CMK (cell line): Measurements from ENCODE around the gene ATRX.
A peak's percentile ranks its signal among the peaks of the same experiment; 100 is the strongest.
"Not testable (repeated sequence)": the region's sequence is repeated elsewhere in the genome, so short reads cannot be mapped to it uniquely, and the experiment has no call there.

Source experiments
- DNase-seq: peaks from one replicate; pipeline ENCODE4 v3.0.0-alpha.2; 2010; ENCODE audit warnings: low read depth

The ATRX gene, protein sequence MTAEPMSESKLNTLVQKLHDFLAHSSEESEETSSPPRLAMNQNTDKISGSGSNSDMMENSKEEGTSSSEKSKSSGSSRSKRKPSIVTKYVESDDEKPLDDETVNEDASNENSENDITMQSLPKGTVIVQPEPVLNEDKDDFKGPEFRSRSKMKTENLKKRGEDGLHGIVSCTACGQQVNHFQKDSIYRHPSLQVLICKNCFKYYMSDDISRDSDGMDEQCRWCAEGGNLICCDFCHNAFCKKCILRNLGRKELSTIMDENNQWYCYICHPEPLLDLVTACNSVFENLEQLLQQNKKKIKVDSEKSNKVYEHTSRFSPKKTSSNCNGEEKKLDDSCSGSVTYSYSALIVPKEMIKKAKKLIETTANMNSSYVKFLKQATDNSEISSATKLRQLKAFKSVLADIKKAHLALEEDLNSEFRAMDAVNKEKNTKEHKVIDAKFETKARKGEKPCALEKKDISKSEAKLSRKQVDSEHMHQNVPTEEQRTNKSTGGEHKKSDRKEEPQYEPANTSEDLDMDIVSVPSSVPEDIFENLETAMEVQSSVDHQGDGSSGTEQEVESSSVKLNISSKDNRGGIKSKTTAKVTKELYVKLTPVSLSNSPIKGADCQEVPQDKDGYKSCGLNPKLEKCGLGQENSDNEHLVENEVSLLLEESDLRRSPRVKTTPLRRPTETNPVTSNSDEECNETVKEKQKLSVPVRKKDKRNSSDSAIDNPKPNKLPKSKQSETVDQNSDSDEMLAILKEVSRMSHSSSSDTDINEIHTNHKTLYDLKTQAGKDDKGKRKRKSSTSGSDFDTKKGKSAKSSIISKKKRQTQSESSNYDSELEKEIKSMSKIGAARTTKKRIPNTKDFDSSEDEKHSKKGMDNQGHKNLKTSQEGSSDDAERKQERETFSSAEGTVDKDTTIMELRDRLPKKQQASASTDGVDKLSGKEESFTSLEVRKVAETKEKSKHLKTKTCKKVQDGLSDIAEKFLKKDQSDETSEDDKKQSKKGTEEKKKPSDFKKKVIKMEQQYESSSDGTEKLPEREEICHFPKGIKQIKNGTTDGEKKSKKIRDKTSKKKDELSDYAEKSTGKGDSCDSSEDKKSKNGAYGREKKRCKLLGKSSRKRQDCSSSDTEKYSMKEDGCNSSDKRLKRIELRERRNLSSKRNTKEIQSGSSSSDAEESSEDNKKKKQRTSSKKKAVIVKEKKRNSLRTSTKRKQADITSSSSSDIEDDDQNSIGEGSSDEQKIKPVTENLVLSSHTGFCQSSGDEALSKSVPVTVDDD (N-terminal part only)

DNA sequence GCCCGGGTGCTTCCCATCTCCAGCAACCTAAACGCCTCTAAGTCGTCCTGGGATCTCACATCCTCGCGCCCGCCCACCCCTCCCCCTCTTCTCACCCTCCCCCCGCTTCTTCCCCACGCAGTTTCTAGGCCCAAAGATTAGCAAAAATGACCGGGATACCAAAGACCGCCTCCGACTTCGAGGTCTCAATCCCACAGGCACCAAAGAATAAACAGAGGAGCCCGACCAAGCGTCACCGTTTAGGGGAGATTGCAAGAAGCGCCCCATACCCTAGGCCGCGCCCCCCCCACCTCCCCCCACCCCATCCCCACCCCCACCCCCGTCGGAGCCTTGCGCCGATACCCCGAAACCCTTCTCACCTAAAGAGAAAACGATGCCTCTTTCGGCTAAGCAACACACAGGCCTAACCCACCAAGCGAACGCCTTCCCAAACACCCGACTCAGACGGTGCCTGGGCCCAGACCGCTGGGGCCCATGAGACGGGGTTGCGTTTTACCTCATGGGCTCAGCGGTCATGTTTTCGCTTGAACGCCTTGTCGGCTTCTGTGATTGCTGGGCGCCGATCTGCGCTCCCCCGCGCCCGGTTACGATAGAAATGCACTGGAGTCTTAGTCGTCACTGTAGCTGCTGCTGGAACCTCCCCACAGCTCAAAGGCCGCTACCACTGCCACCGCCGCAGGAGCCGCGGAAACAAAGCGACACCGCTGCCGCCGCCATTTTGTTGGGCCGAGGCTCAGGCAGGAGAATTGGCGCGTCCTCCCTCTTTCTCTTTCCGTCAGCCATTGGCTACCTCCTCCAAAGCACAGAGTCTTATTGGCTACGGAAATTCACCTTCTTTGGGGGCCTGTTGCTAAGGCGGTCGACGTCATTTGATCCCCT is at the start of gene ATRX:
ATRX (minus strand) TSS at position 731 of the 879 bp plus-strand sequence; CDS start at position 516, 215 bp downstream.
- DNase-seq: peak; percentile 14

DNA sequence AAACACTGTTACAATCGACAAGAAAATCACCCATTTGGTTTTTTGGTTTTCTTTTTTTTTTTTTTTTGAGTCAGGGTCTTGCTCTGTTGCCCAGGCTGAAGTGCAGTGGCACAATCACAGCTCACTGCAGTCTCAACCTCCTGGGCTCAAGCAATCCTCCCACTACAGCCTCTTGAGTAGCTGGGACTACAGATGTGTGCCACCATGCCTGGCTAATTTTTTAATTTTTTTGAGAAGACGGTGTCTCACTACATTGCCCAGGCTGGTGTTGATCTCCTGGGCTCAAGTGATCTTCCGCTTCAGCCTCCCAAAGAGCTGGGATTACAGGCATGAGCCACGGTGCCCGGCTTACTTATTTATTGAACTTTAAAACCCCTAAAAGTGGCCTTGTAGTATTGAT is 45.5 kb upstream of the ATRX start:
- DNase-seq: not testable (repeated sequence)

DNA sequence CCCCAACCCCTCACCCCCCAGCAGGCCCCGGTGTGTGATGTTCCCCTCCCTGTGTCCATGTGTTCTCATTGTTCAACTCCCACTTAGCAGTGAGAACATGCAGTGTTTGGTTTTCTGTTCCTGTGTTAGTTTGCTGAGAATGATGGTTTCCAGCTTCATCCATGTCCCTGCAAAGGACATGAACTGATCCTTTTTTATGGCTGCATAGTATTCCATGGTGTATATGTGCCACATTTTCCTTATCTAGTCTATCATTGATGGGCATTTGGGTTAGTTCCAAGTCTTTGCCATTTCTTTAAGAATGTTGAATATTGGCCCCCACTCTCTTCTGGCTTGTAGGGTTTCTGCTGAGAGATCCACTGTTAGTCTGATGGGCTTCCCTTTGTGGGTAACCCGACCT is 36.0 kb upstream of the ATRX start:
- DNase-seq: not testable (repeated sequence)

DNA sequence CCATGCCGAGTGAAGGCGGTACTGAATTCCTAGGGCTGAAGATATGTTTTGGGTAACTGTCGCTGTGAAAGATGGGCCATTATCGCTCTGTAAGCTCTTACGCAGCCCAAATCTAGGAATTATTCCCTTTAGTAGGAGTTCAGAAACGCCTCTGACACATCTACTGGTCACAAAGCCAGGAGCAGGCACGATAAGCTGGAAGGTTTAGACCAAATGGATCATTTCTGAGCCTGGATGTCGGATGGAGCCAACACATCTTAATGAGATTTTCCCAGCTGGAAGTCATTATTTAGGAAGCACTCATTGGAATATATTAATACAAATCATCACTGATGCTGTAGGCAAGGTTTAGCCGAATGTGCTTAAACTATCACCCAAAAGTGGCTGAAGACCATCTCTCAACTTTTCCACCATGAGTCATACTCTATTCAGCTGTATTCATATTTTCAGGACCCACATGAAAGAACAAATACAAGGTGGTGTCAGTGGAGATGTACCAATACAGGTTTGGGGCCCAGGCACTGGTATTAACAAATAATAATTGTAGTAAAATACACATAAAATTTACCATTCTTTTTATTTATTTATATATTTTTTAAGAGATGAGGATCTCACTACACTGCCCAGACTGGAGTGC is 34.2 kb upstream of the ATRX start:
- no peak for DNase-seq

DNA sequence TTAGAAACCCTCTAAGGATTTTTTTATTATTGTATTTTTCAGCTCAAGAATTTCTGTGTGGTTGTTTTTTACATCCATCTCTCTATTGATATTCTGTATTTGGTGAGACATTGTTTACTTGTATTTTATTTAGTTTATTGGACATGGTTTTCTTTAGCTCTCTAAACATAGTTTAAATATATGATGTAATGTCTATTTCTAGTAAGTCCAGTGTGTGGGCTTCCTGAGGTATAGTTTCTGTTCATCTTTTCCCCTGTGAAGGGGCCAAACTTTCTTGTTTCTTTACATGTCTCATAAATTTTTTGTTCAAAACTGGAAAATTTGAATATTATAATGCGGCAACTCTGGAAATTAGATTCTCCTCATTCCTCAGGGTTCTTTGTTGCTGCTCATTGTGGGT is 28.2 kb upstream of the ATRX start:
- no peak for DNase-seq

DNA sequence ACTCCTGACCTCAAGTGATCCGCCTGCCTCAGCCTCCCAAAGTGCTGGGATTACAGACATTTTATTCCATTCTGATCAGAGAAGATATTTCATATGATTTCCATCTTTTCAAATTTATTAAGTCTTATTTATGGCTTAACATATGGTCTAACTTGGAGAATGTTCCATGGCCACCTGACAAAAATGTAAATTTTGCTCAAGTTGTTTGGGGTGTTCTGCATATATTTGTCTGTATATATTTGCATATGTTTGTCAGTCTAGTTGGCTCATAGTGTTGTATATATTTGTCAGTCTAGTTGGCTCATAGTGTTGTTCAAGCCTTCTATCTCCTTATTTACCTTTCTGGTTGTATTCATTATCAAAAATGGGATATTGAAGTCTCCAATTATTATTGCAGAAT is 16.2 kb upstream of the ATRX start:
- DNase-seq: no peak

DNA sequence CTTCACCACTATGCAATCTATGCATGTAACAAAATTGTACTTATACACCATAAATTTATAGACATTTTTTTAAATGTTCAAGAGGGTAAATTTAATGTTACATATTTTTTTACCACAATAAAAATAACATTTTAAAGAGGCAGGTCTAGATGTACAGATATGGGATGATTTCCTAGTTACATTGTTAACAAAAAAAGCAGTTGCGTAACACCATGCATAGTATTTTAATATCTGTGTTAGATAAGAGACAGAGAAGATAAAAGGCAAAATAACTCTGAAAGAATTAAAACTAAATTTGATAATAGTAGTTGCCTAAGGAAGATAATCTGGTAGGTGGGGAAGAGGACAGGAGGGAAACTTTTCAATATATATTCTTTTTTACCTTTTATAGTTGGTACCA is 9.1 kb upstream of the ATRX start:
- DNase-seq: no peak

DNA sequence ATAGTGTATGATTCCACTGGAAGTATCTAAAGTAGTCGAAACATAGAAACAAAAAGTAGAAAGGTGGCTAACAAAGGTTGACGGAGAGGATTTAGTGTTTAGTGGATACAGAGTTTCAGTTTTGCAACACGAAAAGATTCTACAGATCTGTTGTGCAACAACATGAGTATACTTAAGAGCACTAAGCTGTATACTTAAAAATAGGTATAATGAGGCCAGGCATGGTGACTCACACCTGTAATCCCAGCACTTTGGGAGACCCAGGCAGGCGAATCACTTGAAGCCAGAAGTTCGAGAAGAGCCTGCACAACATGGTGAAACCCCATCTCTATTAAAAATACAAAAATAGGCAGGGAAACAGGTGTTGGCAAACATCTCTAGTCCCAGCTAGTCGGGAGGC is 7.9 kb upstream of the ATRX start:
- no peak for DNase-seq

DNA sequence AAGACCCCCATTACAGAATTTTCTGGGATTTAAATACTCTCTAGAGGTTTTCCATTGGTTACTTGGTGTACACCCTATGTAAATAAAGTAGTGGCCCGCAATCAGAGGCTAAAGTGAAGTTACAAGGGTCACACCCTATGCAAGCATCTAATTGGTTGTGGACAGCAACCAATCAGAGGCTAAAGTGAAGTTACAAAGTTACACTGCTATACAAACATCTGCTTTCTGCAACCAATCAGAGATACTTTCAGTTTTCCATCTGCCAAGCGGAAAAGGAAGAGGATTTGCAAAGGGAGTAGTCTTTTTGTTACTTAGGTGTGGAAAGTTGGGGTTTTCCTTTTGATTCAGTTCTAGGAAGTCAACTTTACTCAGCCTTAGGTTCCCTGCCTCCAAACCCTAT is 2.0 kb upstream of the ATRX start:
- no peak for DNase-seq

DNA sequence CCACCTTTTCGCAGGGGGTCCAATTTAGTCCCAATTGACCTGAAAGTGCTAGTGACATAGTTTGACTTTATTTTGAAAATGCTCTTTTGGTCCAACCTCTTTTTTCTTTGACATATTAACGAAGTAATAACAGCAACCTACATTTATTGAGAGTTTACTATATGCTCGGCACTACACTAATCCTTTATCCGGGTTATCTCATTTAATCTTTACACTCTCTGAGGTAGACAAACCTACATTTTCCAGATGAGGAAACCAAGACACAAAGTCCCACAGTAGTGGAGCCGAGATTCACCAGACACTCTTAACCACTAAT is 307 bp upstream of the ATRX start:
- no peak for DNase-seq

DNA sequence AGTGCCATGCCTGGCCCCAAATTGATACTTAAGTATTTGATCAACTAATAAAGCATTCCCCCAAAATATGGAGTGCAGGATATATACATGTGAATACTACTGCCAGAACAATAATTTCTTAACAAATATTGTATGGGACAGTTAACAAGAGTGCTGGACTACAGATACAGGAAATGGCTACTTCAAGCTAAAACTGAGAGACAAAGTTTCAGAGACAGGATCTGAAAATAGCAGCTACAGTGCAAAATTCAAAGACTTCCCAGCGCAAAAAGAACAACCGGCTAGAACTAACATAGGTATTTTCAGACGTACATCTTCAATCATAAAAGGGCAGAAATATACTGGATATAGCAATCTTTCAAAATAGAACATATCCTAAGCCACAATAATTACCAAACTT is 6.3 kb downstream of the ATRX start:
- DNase-seq: no peak

DNA sequence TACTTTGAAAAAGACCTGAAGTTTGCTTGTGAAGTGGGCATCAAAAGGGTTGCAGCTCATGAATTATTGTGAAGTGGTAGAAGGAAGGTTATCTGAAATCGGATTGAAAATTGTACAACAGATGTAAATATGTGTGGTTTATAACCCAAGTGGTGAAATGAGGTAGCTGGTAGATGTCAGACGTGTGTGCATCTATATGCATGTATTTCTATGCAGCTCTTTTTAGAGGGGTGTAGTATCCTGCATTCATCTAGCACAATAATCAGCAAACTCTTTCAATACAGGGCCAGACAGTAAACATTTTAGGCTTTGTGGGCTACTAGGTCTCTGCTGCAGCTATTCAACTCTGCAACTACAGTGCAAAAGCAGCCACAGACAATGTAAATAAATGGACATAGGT is 9.4 kb downstream of the ATRX start:
- no peak for DNase-seq

DNA sequence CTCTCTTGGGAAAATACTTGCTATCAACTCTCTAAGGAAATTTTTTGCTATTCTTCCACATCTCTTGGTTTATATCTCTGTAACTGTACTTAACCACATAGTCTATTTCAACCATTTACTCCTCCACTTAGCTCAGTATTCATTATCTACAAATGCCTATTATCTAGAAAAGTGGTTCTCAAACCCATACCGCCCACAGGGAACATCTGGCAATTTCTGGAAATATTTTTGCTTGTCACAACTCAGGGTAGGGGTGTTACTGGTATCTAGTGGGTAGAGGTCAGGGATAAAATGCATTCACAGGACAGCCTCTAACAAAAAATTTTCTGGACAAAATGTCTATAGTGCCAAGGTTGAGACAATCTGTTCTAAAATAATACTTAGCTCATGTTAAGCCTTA is 14.4 kb downstream of the ATRX start:
- DNase-seq: no peak

DNA sequence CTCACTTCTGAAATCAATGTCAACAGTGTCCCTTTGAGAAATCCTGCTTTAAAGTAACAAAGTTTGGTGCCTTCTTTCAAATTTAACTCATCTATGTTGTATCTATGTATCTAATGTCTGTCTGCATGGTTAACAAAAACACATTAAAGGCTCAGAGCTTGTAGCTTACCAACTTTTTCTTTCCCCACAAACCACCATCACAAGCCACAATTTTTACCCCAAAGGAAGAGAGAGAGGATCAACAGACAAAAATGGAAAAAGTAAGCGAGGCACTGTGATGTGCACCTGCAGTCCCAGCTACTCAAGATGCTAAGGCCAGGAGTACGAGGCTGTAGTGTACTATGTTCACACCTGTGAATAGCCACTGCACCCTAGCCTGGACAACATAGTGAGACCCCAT is 17.2 kb downstream of the ATRX start:
- DNase-seq: no peak

DNA sequence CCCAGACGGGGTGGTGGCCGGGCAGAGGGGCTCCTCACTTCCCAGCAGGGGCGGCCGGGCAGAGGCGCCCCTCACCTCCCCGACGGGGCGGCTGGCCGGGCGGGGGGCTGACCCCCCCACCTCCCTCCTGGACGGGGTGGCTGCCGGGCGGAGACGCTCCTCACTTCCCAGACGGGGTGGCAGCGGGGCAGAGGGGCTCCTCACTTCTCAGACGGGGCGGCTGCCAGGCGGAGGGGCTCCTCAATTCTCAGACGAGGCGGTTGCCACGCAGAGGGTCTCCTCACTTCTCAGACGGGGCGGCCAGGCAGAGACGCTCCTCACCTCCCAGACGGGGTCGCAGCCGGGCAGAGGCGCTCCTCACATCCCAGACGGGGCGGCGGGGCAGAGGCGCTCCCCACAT is 19.8 kb downstream of the ATRX start:
- not testable (repeated sequence) for DNase-seq

DNA sequence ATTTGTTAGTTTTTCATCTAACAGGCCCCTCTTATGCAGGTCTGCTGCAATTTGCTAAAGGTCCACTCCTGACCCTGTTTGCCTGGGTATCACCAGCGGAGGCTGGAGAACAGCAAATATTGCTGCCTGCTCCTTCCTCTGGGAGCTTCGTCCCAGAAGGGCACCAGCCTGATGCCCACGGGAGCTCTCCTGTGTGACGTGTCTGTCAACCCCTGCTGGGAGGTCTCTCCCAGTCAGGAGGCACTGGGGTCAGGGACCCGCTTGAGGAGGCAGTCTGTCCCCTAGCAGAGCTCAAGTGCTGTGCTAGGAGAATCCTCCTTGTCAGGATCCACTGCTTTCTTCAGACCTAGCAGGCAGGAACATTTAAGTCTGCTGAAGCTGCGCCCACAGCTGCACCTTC is 30.5 kb downstream of the ATRX start:
- DNase-seq: no peak

DNA sequence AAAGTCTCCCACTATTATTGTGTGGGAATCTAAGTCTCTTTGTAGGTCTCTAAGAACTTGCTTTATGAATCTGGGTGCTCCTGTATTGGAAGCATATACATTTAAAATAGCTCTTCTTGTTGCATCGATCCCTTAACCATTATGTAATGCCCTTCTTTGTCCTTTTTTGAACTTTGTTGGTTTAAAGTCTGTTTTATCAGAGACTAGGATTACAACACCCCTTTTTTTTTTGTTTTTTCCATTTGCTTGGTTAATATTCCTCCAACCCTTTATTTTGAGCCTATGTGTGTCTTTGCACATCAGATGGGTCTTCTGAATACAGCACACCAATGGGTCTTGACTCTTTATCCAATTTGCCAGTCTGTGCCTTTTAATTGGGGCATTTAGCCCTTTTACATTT is 32.1 kb downstream of the ATRX start:
- not testable (repeated sequence) for DNase-seq

DNA sequence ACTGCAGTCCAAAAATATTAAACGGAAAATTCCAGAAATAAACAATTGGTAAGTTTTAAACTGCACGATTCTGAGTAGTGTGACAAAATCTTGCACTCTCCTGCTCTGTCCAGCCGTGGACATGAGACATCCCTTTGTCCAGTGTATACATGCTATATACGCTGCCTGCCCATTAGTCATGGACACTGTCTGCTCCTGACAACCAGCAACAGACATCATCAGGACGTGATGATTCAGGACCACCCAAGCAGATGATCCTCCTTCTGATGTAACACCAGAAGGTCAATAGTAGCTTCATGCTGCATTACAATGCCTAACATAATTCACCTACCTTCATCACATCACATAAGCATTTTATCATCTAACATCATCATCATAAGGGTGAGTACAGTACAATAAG is 36.3 kb downstream of the ATRX start:
- DNase-seq: no peak

DNA sequence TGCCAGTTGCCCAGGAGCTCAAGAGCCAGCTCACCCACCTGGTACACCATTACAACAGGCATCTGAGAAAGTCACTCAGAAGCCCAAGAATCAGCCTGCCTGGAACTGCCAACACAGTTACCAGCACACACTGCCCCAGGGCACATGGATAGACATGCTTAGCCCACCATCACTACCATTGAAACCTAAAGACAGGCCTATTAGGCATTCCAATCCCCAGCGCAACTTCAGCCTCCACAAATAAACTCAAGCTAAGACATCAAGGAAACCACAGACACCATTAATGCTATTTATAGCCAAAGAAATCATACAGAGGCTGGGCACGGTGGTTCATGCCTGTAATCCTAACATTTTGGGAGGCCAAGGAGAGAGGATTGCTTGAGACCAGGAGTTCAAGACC is 42.3 kb downstream of the ATRX start:
- no peak for DNase-seq

DNA sequence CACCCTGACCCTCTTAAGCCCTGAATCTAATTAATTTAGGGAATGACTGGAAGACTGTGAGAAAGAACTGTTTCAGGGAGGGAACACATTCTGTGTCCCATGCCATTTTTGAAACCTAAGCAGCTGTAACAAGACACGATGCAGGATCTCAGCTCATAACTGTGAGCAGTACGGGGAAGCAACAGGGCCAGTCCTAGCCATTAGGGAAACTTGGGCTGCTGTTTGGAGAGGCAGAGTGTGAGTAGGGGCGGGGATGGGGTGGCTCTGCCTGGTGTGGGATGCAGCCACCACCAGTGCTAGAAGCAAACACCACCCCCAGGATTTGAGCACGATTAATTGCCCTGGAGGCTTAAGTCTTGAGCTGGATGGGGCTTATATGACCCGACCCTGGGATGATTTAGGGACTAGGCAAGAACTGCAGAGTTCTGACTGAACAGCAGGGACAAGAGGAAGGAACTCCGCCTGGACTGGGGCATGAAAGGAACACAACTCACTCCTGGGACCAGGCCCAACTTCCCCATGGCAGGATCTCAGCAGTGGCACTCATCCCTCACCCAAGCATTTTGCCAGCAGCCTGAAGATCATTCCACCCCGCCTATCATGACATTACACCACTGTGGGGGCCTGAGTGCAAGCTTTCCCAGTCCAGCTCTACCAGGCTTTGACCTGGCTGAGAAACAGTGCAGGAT is 43.1 kb downstream of the ATRX start:
- no peak for DNase-seq
